ENCODE measurements around the gene LASP1NB.
"Not testable (repeated sequence)": the region's sequence is repeated elsewhere in the genome, so short reads cannot be mapped to it uniquely, and the experiment has no call there.

The LASP1NB gene

DNA sequence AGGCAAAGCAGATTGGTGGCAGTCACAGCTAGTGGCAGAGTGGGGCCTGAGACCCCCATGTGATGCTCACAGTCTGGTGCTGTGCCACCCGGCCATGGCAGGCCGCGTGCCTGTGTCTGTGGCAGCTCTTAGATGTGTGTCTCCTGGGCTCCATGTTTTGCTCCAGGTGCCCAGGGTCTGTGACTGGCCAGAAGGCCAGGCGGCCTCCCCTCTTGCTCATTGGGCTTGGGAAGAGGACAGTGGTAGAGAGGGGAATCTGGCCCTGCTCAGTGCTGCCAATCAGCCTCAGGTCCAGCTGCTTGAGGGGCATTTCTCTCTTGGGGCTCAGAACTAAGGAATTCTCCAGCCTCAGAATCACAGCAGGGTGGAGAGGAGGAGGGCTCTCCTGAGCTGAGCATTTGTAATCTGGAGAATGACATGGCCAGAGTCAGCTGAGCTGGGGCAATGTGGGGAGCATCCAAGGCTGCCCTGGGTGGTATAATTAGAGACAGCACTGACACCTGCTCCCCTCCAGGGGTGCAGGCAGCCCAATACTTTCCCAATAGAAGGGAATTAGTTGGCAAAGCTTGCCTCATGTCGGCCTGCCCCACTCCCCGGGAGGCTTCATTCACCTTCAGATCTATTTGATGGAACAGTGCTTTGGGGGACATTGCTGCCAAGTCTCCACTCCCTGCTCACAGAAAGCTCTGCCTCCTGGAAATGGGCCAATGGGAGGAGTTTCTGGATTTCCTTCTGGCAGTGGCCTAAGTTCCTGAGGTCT lies 2.7 kb upstream of the LASP1NB start:
- Histone ChIP-seq H3K4me3 (ENCODE audit: low read length in 3 of 3) (no peak overlapping the region), H3K27ac (ENCODE audit: low read depth in 2 of 2, low read length in 2 of 2) (no peak overlapping the region), H3K36me3 (ENCODE audit: control insufficient read depth in 2 of 3, insufficient read depth in 3 of 3, low read length in 3 of 3) (peaks cover 0 to 25% (median 16%) of the 10 kb centered on the region in 3 donors), H3K27me3 (ENCODE audit: control insufficient read depth, insufficient read depth, low read length) (no peaks in the 10 kb centered on the region), H3K4me1 (ENCODE audit: control insufficient read depth in 2 of 3, insufficient read depth in 2 of 3, low read depth in 1 of 3, low read length in 3 of 3) (peaks cover 0 to 6% (median 3%) of the 10 kb centered on the region in 3 donors), H3K9me3 (ENCODE audit: control insufficient read depth in 2 of 3, insufficient read depth in 1 of 3, low read length in 3 of 3) (no peaks in the 10 kb centered on the region), H3K9ac (ENCODE audit: low read length in 3 of 3) (no peak overlapping the region)
- FAIRE-seq (no peak), DNase-seq (peak in 3 of 5 donors; percentile 56 to 84 (median 70))
- TF ChIP-seq, protein P1, sequence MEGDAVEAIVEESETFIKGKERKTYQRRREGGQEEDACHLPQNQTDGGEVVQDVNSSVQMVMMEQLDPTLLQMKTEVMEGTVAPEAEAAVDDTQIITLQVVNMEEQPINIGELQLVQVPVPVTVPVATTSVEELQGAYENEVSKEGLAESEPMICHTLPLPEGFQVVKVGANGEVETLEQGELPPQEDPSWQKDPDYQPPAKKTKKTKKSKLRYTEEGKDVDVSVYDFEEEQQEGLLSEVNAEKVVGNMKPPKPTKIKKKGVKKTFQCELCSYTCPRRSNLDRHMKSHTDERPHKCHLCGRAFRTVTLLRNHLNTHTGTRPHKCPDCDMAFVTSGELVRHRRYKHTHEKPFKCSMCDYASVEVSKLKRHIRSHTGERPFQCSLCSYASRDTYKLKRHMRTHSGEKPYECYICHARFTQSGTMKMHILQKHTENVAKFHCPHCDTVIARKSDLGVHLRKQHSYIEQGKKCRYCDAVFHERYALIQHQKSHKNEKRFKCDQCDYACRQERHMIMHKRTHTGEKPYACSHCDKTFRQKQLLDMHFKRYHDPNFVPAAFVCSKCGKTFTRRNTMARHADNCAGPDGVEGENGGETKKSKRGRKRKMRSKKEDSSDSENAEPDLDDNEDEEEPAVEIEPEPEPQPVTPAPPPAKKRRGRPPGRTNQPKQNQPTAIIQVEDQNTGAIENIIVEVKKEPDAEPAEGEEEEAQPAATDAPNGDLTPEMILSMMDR (IDR thresholded peaks at IDR 0.05; ENCODE audit: borderline replicate concordance, extremely low read depth, insufficient read depth), result no peak
- intact Hi-C loops (cut with DNase I), result no loop called here

DNA sequence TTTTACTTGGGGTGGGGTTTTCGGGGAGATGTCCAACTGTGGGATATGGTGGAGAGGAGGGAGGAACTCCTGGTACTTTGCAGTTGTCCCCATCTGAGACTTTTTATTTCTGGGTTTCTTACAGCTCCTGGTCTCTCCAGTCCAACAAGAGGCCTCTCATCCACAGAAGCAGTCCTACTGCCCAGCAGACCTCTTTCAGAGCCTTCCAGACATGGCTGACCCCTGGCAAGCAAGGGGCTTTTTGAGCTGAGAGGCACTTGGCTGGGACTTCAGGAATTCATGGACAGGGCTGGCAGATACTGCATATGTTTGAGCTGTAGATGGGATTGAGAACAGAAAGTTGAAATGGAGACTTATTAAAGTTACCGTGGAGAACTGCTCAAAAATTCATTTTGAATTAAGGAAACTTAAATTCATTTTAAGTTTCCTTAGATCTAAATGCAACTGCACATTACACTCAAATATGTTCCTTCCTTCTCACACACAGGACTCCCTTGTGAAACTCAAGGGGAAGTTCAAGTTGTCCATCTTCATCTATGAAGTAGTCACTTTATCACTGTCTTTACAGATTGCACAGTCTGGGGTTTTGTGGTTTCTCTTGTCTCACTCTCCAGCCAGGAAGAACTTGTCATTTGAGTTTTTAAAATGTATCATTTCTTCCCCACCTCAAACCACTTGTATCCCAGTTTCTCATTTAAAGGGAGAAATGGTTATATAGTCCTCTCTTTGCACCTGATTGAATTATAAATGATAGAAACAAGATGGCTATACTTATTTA lies 1.1 kb downstream of the LASP1NB start:
- no peak for FAIRE-seq

DNA sequence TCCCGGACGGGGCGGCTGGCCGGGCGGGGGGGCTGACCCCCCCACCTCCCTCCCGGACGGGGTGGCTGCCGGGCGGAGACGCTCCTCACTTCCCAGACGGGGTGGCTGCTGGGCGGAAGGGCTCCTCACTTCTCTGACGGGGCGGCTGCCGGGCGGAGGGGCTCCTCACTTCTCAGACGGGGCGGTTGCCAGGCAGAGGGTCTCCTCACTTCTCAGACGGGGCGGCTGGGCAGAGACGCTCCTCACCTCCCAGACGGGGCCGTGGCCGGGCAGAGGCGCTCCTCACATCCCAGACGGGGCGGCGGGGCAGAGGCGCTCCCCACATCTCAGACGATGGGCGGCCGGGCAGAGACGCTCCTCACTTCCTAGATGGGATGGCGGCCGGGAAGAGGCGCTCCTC lies 5.4 kb downstream of the LASP1NB start:
- H3K9me3 ChIP-seq (ENCODE audit: control insufficient read depth in 2 of 3, insufficient read depth in 1 of 3, low read length in 3 of 3); H3K4me3 ChIP-seq (ENCODE audit: low read length in 3 of 3); H3K27me3 ChIP-seq (ENCODE audit: control insufficient read depth, insufficient read depth, low read length); H3K9ac ChIP-seq (ENCODE audit: low read length in 3 of 3); H3K4me1 ChIP-seq (ENCODE audit: control insufficient read depth in 2 of 3, insufficient read depth in 2 of 3, low read depth in 1 of 3, low read length in 3 of 3); intact Hi-C loops (cut with DNase I); FAIRE-seq; H3K36me3 ChIP-seq (ENCODE audit: control insufficient read depth in 2 of 3, insufficient read depth in 3 of 3, low read length in 3 of 3); DNase-seq; H3K27ac ChIP-seq (ENCODE audit: low read depth in 2 of 2, low read length in 2 of 2): not testable (repeated sequence)

More for the DNA sequence above, 1.1 kb downstream of the LASP1NB start:
- Histone ChIP-seq H3K27ac (ENCODE audit: low read depth in 2 of 2, low read length in 2 of 2) (no peak overlapping the region), H3K27me3 (ENCODE audit: control insufficient read depth, insufficient read depth, low read length) (no peaks in the 10 kb centered on the region), H3K9ac (ENCODE audit: low read length in 3 of 3) (no peak overlapping the region), H3K9me3 (ENCODE audit: control insufficient read depth in 2 of 3, insufficient read depth in 1 of 3, low read length in 3 of 3) (no peaks in the 10 kb centered on the region), H3K4me3 (ENCODE audit: low read length in 3 of 3) (no peak overlapping the region), H3K36me3 (ENCODE audit: control insufficient read depth in 2 of 3, insufficient read depth in 3 of 3, low read length in 3 of 3) (no peaks in the 10 kb centered on the region), H3K4me1 (ENCODE audit: control insufficient read depth in 2 of 3, insufficient read depth in 2 of 3, low read depth in 1 of 3, low read length in 3 of 3) (peaks cover 0 to 6% (median 3%) of the 10 kb centered on the region in 3 donors)
- TF ChIP-seq, protein P1 (IDR thresholded peaks at IDR 0.05; ENCODE audit: borderline replicate concordance, extremely low read depth, insufficient read depth), result no peak
- intact Hi-C loops (cut with DNase I), result no loop called here
- no peak for DNase-seq

DNA sequence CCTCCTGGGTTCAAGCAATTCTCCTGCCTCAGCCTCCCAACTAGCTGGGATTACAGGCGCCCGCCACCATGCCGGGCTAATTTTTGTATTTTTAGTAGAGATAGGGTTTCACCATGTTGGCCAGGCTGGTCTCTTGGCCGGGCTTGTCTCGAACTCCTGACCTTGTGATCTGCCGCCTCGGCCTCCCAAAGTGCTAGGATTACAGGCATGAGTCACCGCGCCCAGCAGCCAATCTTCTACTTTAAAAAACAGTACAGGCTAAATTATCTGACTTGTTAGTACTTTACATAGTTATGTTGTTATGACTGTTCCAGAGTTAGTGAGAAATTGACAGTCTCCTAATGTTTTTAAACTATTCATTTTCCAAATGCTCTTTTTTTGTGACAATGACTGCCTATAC lies 8.5 kb downstream of the LASP1NB start:
- H3K9ac ChIP-seq (ENCODE audit: low read length in 3 of 3); H3K4me3 ChIP-seq (ENCODE audit: low read length in 3 of 3); FAIRE-seq; H3K36me3 ChIP-seq (ENCODE audit: control insufficient read depth in 2 of 3, insufficient read depth in 3 of 3, low read length in 3 of 3); H3K9me3 ChIP-seq (ENCODE audit: control insufficient read depth in 2 of 3, insufficient read depth in 1 of 3, low read length in 3 of 3); H3K27ac ChIP-seq (ENCODE audit: low read depth in 2 of 2, low read length in 2 of 2); intact Hi-C loops (cut with DNase I); DNase-seq; H3K4me1 ChIP-seq (ENCODE audit: control insufficient read depth in 2 of 3, insufficient read depth in 2 of 3, low read depth in 1 of 3, low read length in 3 of 3); H3K27me3 ChIP-seq (ENCODE audit: control insufficient read depth, insufficient read depth, low read length): not testable (repeated sequence)
